Mononuclear cell (primary cell): ENCODE measurements around the gene MYO5B. TPM values are rescaled to one million over a fixed set of nuclear protein-coding genes. Genes with fewer than 3 reads are reported as not detected.

Experiments
- H3K27me3 ChIP-seq: 2 replicates; pipeline ENCODE4 v1.6.0; 2011; ENCODE audit warnings: low read length, control low read depth; ENCODE audit not compliant: insufficient read depth
- H3K4me1 ChIP-seq: 2 replicates; pipeline ENCODE4 v1.5.1; 2011; ENCODE audit warnings: mild to moderate bottlenecking, low read length, control low read depth; ENCODE audit not compliant: insufficient read depth
- H3K4me3 ChIP-seq: 2 replicates; pipeline ENCODE4 v1.5.1; 2011; ENCODE audit warnings: mild to moderate bottlenecking, low read length, moderate library complexity
- H3K9me3 ChIP-seq: 2 replicates; pipeline ENCODE4 v1.5.1; 2011; ENCODE audit warnings: low read depth, mild to moderate bottlenecking, control low read depth, low read length
- total RNA-seq: library from RNA; depleted of rRNA; stranded (reverse); fragments of >200 nt; gene quantifications from one replicate; pipeline ENCODE4 v1.2.3, GENCODE V29; 2012

Gene MYO5B
- total RNA-seq, 1 donor = under 0.01 TPM

GRCh38 chr18:49876536-49876935 lies 318.4 kb downstream of the MYO5B start:
- H3K27me3 ChIP-seq = no peaks in the 10 kb centered on the region
- no peak overlapping the region for H3K4me3 ChIP-seq
- no peaks in the 10 kb centered on the region for H3K4me1 ChIP-seq
- H3K9me3 ChIP-seq = no peaks in the 10 kb centered on the region

- no peaks in the 10 kb centered on the region for H3K9me3 ChIP-seq
- H3K4me1 ChIP-seq = no peaks in the 10 kb centered on the region
- H3K4me3 ChIP-seq = no peak overlapping the region
- H3K27me3 ChIP-seq = no peaks in the 10 kb centered on the region
Measured at GRCh38 chr18:49875783-49876182, 319.2 kb downstream of the MYO5B start.

- no peaks in the 10 kb centered on the region for H3K9me3 ChIP-seq
Measured at GRCh38 chr18:49875155-49875554, 319.8 kb downstream of the MYO5B start.

GRCh38 chr18:49874238-49874637 lies 320.7 kb downstream of the MYO5B start:
- H3K4me1 ChIP-seq = no peaks in the 10 kb centered on the region
- H3K27me3 ChIP-seq = no peaks in the 10 kb centered on the region
- no peak overlapping the region for H3K4me3 ChIP-seq
- H3K9me3 ChIP-seq = no peaks in the 10 kb centered on the region

More at GRCh38 chr18:49875155-49875554, 319.8 kb downstream of the MYO5B start:
- no peaks in the 10 kb centered on the region for H3K4me1 ChIP-seq
- H3K27me3 ChIP-seq = no peaks in the 10 kb centered on the region
- no peak overlapping the region for H3K4me3 ChIP-seq

- Histone ChIP-seq H3K27me3 (no peaks in the 10 kb centered on the region), H3K9me3 (no peaks in the 10 kb centered on the region), H3K4me3 (no peak overlapping the region), H3K4me1 (no peaks in the 10 kb centered on the region)
Measured at GRCh38 chr18:49869354-49869753, 325.6 kb downstream of the MYO5B start.

GRCh38 chr18:49866680-49867079 lies 328.3 kb downstream of the MYO5B start:
- no peaks in the 10 kb centered on the region for H3K9me3 ChIP-seq
- H3K4me1 ChIP-seq = no peaks in the 10 kb centered on the region
- no peak overlapping the region for H3K4me3 ChIP-seq
- H3K27me3 ChIP-seq = no peaks in the 10 kb centered on the region

GRCh38 chr18:49865401-49865800 lies 329.5 kb downstream of the MYO5B start:
- Histone ChIP-seq H3K4me1 (no peaks in the 10 kb centered on the region), H3K27me3 (no peaks in the 10 kb centered on the region), H3K9me3 (no peaks in the 10 kb centered on the region), H3K4me3 (no peak overlapping the region)

GRCh38 chr18:49863769-49864621 lies 331.0 kb downstream of the MYO5B start:
- no peak overlapping the region for H3K4me3 ChIP-seq
- no peaks in the 10 kb centered on the region for H3K9me3 ChIP-seq
- H3K27me3 ChIP-seq = no peaks in the 10 kb centered on the region
- H3K4me1 ChIP-seq = no peaks in the 10 kb centered on the region

- H3K9me3 ChIP-seq = no peaks in the 10 kb centered on the region
- H3K4me3 ChIP-seq = no peak overlapping the region
- no peaks in the 10 kb centered on the region for H3K27me3 ChIP-seq
- H3K4me1 ChIP-seq = no peaks in the 10 kb centered on the region
Measured at GRCh38 chr18:49862656-49863385, 332.1 kb downstream of the MYO5B start.

GRCh38 chr18:49861659-49862058 lies 333.3 kb downstream of the MYO5B start:
- H3K4me1 ChIP-seq = no peaks in the 10 kb centered on the region
- H3K4me3 ChIP-seq = no peak overlapping the region
- H3K27me3 ChIP-seq = no peaks in the 10 kb centered on the region
- H3K9me3 ChIP-seq = no peaks in the 10 kb centered on the region

- H3K4me3 ChIP-seq = no peak overlapping the region
- no peaks in the 10 kb centered on the region for H3K4me1 ChIP-seq
- H3K9me3 ChIP-seq = no peaks in the 10 kb centered on the region
- H3K27me3 ChIP-seq = no peaks in the 10 kb centered on the region
Measured at GRCh38 chr18:49859725-49860124, 335.2 kb downstream of the MYO5B start.

- Histone ChIP-seq H3K4me3 (no peak overlapping the region), H3K9me3 (no peaks in the 10 kb centered on the region), H3K4me1 (no peaks in the 10 kb centered on the region), H3K27me3 (no peaks in the 10 kb centered on the region)
Measured at GRCh38 chr18:49859021-49859359, 336.0 kb downstream of the MYO5B start.

GRCh38 chr18:49858309-49859020 lies 336.5 kb downstream of the MYO5B start:
- H3K4me1 ChIP-seq = no peaks in the 10 kb centered on the region
- no peaks in the 10 kb centered on the region for H3K27me3 ChIP-seq
- no peak overlapping the region for H3K4me3 ChIP-seq
- no peaks in the 10 kb centered on the region for H3K9me3 ChIP-seq

- Histone ChIP-seq H3K27me3 (no peaks in the 10 kb centered on the region), H3K4me1 (no peaks in the 10 kb centered on the region), H3K4me3 (no peak overlapping the region), H3K9me3 (no peaks in the 10 kb centered on the region)
Measured at GRCh38 chr18:49857708-49858107, 337.2 kb downstream of the MYO5B start.

- Histone ChIP-seq H3K4me1 (no peaks in the 10 kb centered on the region), H3K4me3 (no peak overlapping the region), H3K27me3 (no peaks in the 10 kb centered on the region), H3K9me3 (no peaks in the 10 kb centered on the region)
Measured at GRCh38 chr18:49856496-49856895, 338.5 kb downstream of the MYO5B start.
